Adrenal gland (tissue), 12 donors: ENCODE data around the gene ADGRF3. TPM values are rescaled to one million over a fixed set of nuclear protein-coding genes. Genes with fewer than 3 reads are reported as not detected.
"Not testable (repeated sequence)": the region's sequence is repeated elsewhere in the genome, so short reads cannot be mapped to it uniquely, and the experiment has no call there.

Experiments used
- DNase-seq, 7 donors: peaks; one replicate each; pipeline ENCODE4 v3.0.0-alpha.2; 2019 to 2020
- H3K27ac ChIP-seq, 5 donors: fragments of 200-600 bp; sonication (generic) in 4 of 5; 1 replicate in 3 of 5; 2 replicates in 2 of 5; pipeline versions ENCODE4 v1.5.1 to v1.8.0; 2016 to 2020; ENCODE audit warnings: mild to moderate bottlenecking in 1 of 5
- H3K27me3 ChIP-seq: fragments of 200-600 bp; 2 replicates; pipeline ENCODE4 v1.8.0; 2021
- H3K36me3 ChIP-seq, 2 donors: fragments of 200-600 bp; replicated peaks in 1 of 2; 1 replicate in 1 of 2; 2 replicates in 1 of 2; pipeline versions ENCODE4 v1.5.1 to v1.8.0; 2018 to 2022
- H3K4me1 ChIP-seq, 2 donors: fragments of 200-600 bp; replicated peaks in 1 of 2; 1 replicate in 1 of 2; 2 replicates in 1 of 2; pipeline versions ENCODE4 v1.5.1 to v1.8.0; 2018 to 2021
- H3K4me3 ChIP-seq, 4 donors: fragments of 200-600 bp; sonication (generic) in 3 of 4; one replicate each; pipeline ENCODE4 v1.5.1; 2016 to 2018
- H3K9me3 ChIP-seq, 3 donors: fragments of 200-600 bp; sonication (generic) in 1 of 3; replicated peaks in 1 of 3; 1 replicate in 2 of 3; 2 replicates in 1 of 3; pipeline versions ENCODE4 v1.5.1 to v1.8.0; 2016 to 2021
- CTCF ChIP-seq, 6 experiments: fragments of 450-650 bp in 4 of 6; fragments of 200-600 bp in 2 of 6; sonication (generic) in 1 of 6; IDR thresholded peaks; 1 replicate in 5 of 6; 2 replicates in 1 of 6; pipeline versions ENCODE4 v1.5.1 to v1.8.0; 2016 to 2021; ENCODE audit warnings: antibody characterized with exemption in 6 of 6, mild to moderate bottlenecking in 2 of 6, moderate library complexity in 1 of 6
- POLR2A ChIP-seq, 2 donors: fragments of 450-650 bp; IDR thresholded peaks; one replicate each; pipeline ENCODE4 v1.6.1; 2017; ENCODE audit warnings: antibody characterized with exemption in 2 of 2, mild to moderate bottlenecking in 2 of 2, moderate library complexity in 1 of 2
- WGBS, 4 donors: extraction: QIAGEN DNeasy Blood & Tissue Kit in 2 of 4; methylation state at CpG; one replicate each; pipeline versions ENCODE4 v1.1.5 to v1.1.7; 2013 to 2017; 5-methylcytosine and 5-hydroxymethylcytosine counted together
- intact Hi-C, 2 donors: fragments of 100-400 bp; cut with DNase I; formaldehyde crosslinking; loops; one replicate each; pipeline versions ENCODE4 v1.14.1 to v1.15.0; 2022 to 2023
- polyA plus RNA-seq, 3 donors: library from polyadenylated mRNA; stranded (reverse); fragments of 200-250 nt in 2 of 3; fragments of 350-450 nt in 1 of 3; fragmentation: Illumina TruSeq in 1 of 3; extraction: RNeasy Lipid Tissue Mini Kit (QIAGEN cat#74804) in 1 of 3; gene quantifications; one replicate each; pipeline ENCODE4 v1.2.3, GENCODE V29; 2013 to 2014
- total RNA-seq, 9 donors: library from RNA; depleted of rRNA in 4 of 9; stranded (reverse); fragments of >200 nt in 4 of 9; fragments of 120-200 nt in 1 of 9; fragmentation: NEBNext Ultra II Directional in 1 of 9; extraction: Animal tissue kit (Norgen Biotek cat#: 25700) in 1 of 9; gene quantifications; one replicate each; pipeline versions ENCODE4 v1.1.0 to v1.2.4, GENCODE V29; 2013 to 2023
- donor health status: healthy with polysubstance abuse.
- donor health status: Bipolar disorder and iron deficiency.
- donor health status: DM: yes; HTN: yes; CAD: no.
- donor health status: DM: no; HTN: no; CAD: no.
- donor health status: DM: no; HTN: no; CAD: no.
- donor health status: DM: yes; HTN: yes; CAD: no.

ADGRF3 gene
- total and polyA plus RNA-seq, 12 donors = 0.07 to 0.75 (median 0.16) TPM; not detected in 3

GRCh38 chr2:26336719-26337118 lies 9.9 kb downstream of the ADGRF3 start:
- Histone ChIP-seq H3K36me3 (no peaks in the 10 kb centered on the region), H3K27me3 (no peaks in the 10 kb centered on the region), H3K4me1 (no peaks in the 10 kb centered on the region), H3K27ac (no peak overlapping the region), H3K4me3 (no peak overlapping the region), H3K9me3 (no peaks in the 10 kb centered on the region)
- intact Hi-C loops = no loop called here
- DNase-seq = no peak
- WGBS, 4 donors = 87 to 99% (median 96%) methylated on average over 2 of the region's 2 CpGs
- TF ChIP-seq CTCF (IDR thresholded peaks at IDR 0.05) (no peak), POLR2A (IDR thresholded peaks at IDR 0.05) (no peak)

- Histone ChIP-seq H3K4me3 (no peak overlapping the region), H3K36me3 (no peaks in the 10 kb centered on the region), H3K9me3 (no peaks in the 10 kb centered on the region), H3K27me3 (no peaks in the 10 kb centered on the region), H3K27ac (no peak overlapping the region), H3K4me1 (no peaks in the 10 kb centered on the region)
- 45 to 65% (median 61%) methylated on average over 3 of the region's 3 CpGs for WGBS, 4 donors
- no peak for DNase-seq
- no peak for TF ChIP-seq POLR2A (IDR thresholded peaks at IDR 0.05)
- no peak for TF ChIP-seq CTCF (IDR thresholded peaks at IDR 0.05)
- intact Hi-C loops = no loop called here
Observed at GRCh38 chr2:26335231-26335630, 11.4 kb downstream of the ADGRF3 start.

GRCh38 chr2:26333293-26333692 lies 13.3 kb downstream of the ADGRF3 start:
- H3K27me3 ChIP-seq = no peaks in the 10 kb centered on the region
- DNase-seq = no peak
- TF ChIP-seq CTCF (IDR thresholded peaks at IDR 0.05) = no peak
- no peak for TF ChIP-seq POLR2A (IDR thresholded peaks at IDR 0.05)
- no peak overlapping the region for H3K4me3 ChIP-seq
- no peaks in the 10 kb centered on the region for H3K9me3 ChIP-seq
- 43 to 54% (median 48%) methylated on average over 1 to 2 of the region's 2 CpGs; no CpG with 5 or more reads in 1 of the 4 donors for whole genome bisulfite sequencing, 4 donors
- no peak overlapping the region for H3K27ac ChIP-seq
- peaks cover 0 to 4% of the 10 kb centered on the region in 2 donors for H3K4me1 ChIP-seq
- no peaks in the 10 kb centered on the region for H3K36me3 ChIP-seq
- intact Hi-C loops = no loop called here

GRCh38 chr2:26331321-26331720 lies 15.3 kb downstream of the ADGRF3 start:
- H3K4me3 ChIP-seq, H3K27me3 ChIP-seq, DNase-seq, H3K9me3 ChIP-seq, H3K36me3 ChIP-seq, intact Hi-C loops, H3K27ac ChIP-seq, H3K4me1 ChIP-seq: not testable (repeated sequence)
- WGBS, 4 donors = 84 to 94% (median 89%) methylated on average over 6 to 8 of the region's 8 CpGs

GRCh38 chr2:26330604-26331003 lies 16.0 kb downstream of the ADGRF3 start:
- H3K27me3 ChIP-seq = no peaks in the 10 kb centered on the region
- no peak overlapping the region for H3K4me3 ChIP-seq
- no peaks in the 10 kb centered on the region for H3K9me3 ChIP-seq
- no peaks in the 10 kb centered on the region for H3K36me3 ChIP-seq
- DNase-seq = no peak
- 77 to 84% (median 81%) methylated on average over 3 of the region's 3 CpGs for WGBS, 4 donors
- peaks cover 0 to 4% of the 10 kb centered on the region in 2 donors for H3K4me1 ChIP-seq
- no peak overlapping the region for H3K27ac ChIP-seq
- TF ChIP-seq CTCF (IDR thresholded peaks at IDR 0.05) (no peak), POLR2A (IDR thresholded peaks at IDR 0.05) (no peak)
- intact Hi-C loops = no loop called here
